Neural progenitor cell (in vitro differentiated cells): Measurements from ENCODE around the gene RARA.

Experiments used
- CTCF ChIP-seq: fragments of 200-600 bp; sonication (generic); IDR thresholded peaks from 2 replicates; pipeline ENCODE4 v1.5.1; 2017; ENCODE audit warnings: antibody characterized with exemption, mild to moderate bottlenecking
- EZH2 ChIP-seq: fragments of 200-600 bp; sonication (generic); IDR thresholded peaks from 2 replicates; pipeline ENCODE4 v1.6.1; 2017; ENCODE audit warnings: antibody characterized with exemption, mild to moderate bottlenecking, moderate library complexity

- no peak for TF ChIP-seq EZH2
- TF ChIP-seq CTCF: peak; percentile 13
Observed at GRCh38 chr17:40316571-40317344, 7.8 kb downstream of the RARA start.
